Uterus (tissue), 2 donors: ENCODE data around the gene ALDH16A1.

Experiments
- POLR2A ChIP-seq, 2 donors: fragments of 450-650 bp; IDR thresholded peaks; one replicate each; pipeline ENCODE4 v1.6.1; 2016; ENCODE audit warnings: antibody characterized with exemption in 2 of 2, mild to moderate bottlenecking in 1 of 2, moderate library complexity in 1 of 2
- TF ChIP-seq, protein P1 (sequence below), 4 experiments: fragments of 200-600 bp in 2 of 4; fragments of 450-650 bp in 2 of 4; sonication (generic) in 2 of 4; IDR thresholded peaks; one replicate each; pipeline ENCODE4 v1.5.1; 2016 to 2019; ENCODE audit warnings: antibody characterized with exemption in 4 of 4, mild to moderate bottlenecking in 2 of 4, moderate library complexity in 1 of 4

DNA sequence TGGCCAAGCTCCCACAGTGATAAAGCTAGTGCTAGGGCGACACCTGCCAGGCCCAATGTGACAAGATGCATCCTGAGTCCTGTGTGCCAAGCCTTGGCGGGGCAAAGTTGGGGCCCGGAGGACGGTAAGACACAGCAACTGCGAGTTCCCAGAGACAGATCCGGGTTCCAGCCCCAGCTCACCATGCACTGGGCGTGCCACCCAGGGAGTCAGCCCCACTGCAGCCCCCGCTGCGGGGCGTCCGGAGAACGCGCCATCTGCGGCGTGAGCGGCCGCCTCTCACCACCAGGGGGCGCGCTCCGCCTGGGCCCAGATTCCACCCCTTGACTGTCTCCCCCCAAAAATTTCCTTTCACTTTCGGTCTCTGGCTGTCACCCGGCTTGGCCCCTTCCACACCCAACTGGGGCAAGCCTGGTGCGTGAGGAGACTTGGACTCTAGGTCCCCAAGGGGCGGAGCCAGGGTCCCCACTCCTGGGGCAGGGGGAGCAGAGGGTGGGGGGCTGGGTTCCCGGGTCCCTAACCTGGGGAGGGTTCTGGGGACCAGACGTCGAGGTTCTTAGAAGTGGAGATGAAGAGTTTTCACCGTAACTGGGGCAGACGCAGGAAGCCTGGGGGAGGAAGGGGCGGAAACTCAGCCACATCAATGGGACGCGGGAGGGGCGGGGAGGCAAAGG, 21.0 kb downstream of the ALDH16A1 start, which contains the start of gene FLT3LG:
- TF ChIP-seq, protein P1, sequence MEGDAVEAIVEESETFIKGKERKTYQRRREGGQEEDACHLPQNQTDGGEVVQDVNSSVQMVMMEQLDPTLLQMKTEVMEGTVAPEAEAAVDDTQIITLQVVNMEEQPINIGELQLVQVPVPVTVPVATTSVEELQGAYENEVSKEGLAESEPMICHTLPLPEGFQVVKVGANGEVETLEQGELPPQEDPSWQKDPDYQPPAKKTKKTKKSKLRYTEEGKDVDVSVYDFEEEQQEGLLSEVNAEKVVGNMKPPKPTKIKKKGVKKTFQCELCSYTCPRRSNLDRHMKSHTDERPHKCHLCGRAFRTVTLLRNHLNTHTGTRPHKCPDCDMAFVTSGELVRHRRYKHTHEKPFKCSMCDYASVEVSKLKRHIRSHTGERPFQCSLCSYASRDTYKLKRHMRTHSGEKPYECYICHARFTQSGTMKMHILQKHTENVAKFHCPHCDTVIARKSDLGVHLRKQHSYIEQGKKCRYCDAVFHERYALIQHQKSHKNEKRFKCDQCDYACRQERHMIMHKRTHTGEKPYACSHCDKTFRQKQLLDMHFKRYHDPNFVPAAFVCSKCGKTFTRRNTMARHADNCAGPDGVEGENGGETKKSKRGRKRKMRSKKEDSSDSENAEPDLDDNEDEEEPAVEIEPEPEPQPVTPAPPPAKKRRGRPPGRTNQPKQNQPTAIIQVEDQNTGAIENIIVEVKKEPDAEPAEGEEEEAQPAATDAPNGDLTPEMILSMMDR (IDR thresholded peaks at IDR 0.05), result peak; percentile 97 to 100 (median 98)
- TF ChIP-seq POLR2A (IDR thresholded peaks at IDR 0.05), result peak in 1 of 2 donors; percentile 38
